Trophoblast cell (in vitro differentiated cells and primary cell): Measurements from ENCODE around the gene EBLN2.

Source experiments
- DNase-seq, 2 donors: peaks; one replicate each; pipeline ENCODE4 v3.0.0-alpha.2; 2016
- H2AFZ ChIP-seq: 2 replicates; pipeline ENCODE4 v1.6.1; 2013; ENCODE audit warnings: low read length, moderate library complexity, mild to moderate bottlenecking; ENCODE audit not compliant: insufficient read depth, poor library complexity
- H2AK5ac ChIP-seq: 2 replicates; pipeline ENCODE4 v1.6.1; 2013; ENCODE audit warnings: mild to moderate bottlenecking, low read length
- H2BK120ac ChIP-seq: 2 replicates; pipeline ENCODE4 v1.6.1; 2013; ENCODE audit warnings: low read length, mild to moderate bottlenecking, moderate library complexity; ENCODE audit not compliant: insufficient read depth, poor library complexity
- H2BK12ac ChIP-seq: 2 replicates; pipeline ENCODE4 v1.6.1; 2013; ENCODE audit warnings: mild to moderate bottlenecking, low read length, moderate library complexity
- H2BK5ac ChIP-seq: 2 replicates; pipeline ENCODE4 v1.6.1; 2013; ENCODE audit warnings: low read length, low read depth, moderate library complexity, mild to moderate bottlenecking; ENCODE audit not compliant: poor library complexity
- H3K14ac ChIP-seq: 2 replicates; pipeline ENCODE4 v1.6.1; 2013; ENCODE audit warnings: mild to moderate bottlenecking, low read length
- H3K18ac ChIP-seq: 2 replicates; pipeline ENCODE4 v1.6.1; 2013; ENCODE audit warnings: mild to moderate bottlenecking, low read length
- H3K23ac ChIP-seq: 2 replicates; pipeline ENCODE4 v1.6.1; 2013; ENCODE audit warnings: low read length
- H3K27ac ChIP-seq: 2 replicates; pipeline ENCODE4 v1.5.1; 2013; ENCODE audit warnings: low read depth, mild to moderate bottlenecking, inconsistent platforms, low read length, moderate library complexity
- H3K27me3 ChIP-seq: 2 replicates; pipeline ENCODE4 v1.6.1; 2013; ENCODE audit warnings: inconsistent platforms, mild to moderate bottlenecking, low read length, moderate library complexity; ENCODE audit not compliant: insufficient read depth
- H3K36me3 ChIP-seq, 2 experiments: 1 replicate in 1 of 2; 2 replicates in 1 of 2; pipeline ENCODE4 v1.6.1; 2013; ENCODE audit warnings: low read length in 2 of 2, mild to moderate bottlenecking in 2 of 2, moderate library complexity in 1 of 2; ENCODE audit not compliant: insufficient read depth in 2 of 2, control insufficient read depth in 1 of 2
- H3K4ac ChIP-seq: 2 replicates; pipeline ENCODE4 v1.6.1; 2013; ENCODE audit warnings: low read depth, mild to moderate bottlenecking, low read length, moderate library complexity
- H3K4me1 ChIP-seq, 2 experiments: 1 replicate in 1 of 2; 2 replicates in 1 of 2; pipeline ENCODE4 v1.6.1; 2013; ENCODE audit warnings: low read length in 2 of 2, mild to moderate bottlenecking in 2 of 2, moderate library complexity in 1 of 2; ENCODE audit not compliant: insufficient read depth in 2 of 2, control insufficient read depth in 1 of 2
- H3K4me2 ChIP-seq: 2 replicates; pipeline ENCODE4 v1.6.1; 2013; ENCODE audit warnings: inconsistent platforms, mild to moderate bottlenecking, low read length, moderate library complexity
- H3K4me3 ChIP-seq: 2 replicates; pipeline ENCODE4 v1.5.1; 2013; ENCODE audit warnings: mild to moderate bottlenecking, low read depth, low read length, inconsistent platforms
- H3K79me1 ChIP-seq: one replicate; pipeline ENCODE4 v1.6.1; 2013; ENCODE audit warnings: low read length
- H3K79me2 ChIP-seq: 2 replicates; pipeline ENCODE4 v1.6.1; 2013; ENCODE audit warnings: low read length, mild to moderate bottlenecking; ENCODE audit not compliant: control insufficient read depth, insufficient read depth, poor library complexity
- H3K9ac ChIP-seq: 2 replicates; pipeline ENCODE4 v1.6.1; 2013; ENCODE audit warnings: mild to moderate bottlenecking, low read length
- H3K9me3 ChIP-seq: 2 replicates; pipeline ENCODE4 v1.6.1; 2013; ENCODE audit warnings: low read depth, mild to moderate bottlenecking, control low read depth, inconsistent platforms, low read length; ENCODE audit not compliant: insufficient read depth
- H4K12ac ChIP-seq: 2 replicates; pipeline ENCODE4 v1.6.1; 2013; ENCODE audit warnings: low read depth, mild to moderate bottlenecking, low read length, moderate library complexity
- H4K8ac ChIP-seq: 2 replicates; pipeline ENCODE4 v1.6.1; 2013; ENCODE audit warnings: low read depth, mild to moderate bottlenecking, low read length, moderate library complexity
- H4K91ac ChIP-seq: one replicate; pipeline ENCODE4 v1.6.1; 2013; ENCODE audit warnings: low read depth, mild to moderate bottlenecking, low read length, moderate library complexity
- WGBS: extraction: QIAGEN DNeasy Blood & Tissue Kit; methylation state at CpG from one replicate; pipeline ENCODE4 v1.1.7; 2013; ENCODE audit warnings: missing lambda C conversion rate; ENCODE audit not compliant: insufficient read length, insufficient coverage; ENCODE audit errors: extremely low coverage; 5-methylcytosine and 5-hydroxymethylcytosine counted together

The EBLN2 gene

GRCh38 chr3:73096169-73096568 lies 34.7 kb downstream of the EBLN2 start:
- H2AK5ac ChIP-seq, result no peak overlapping the region
- no peak overlapping the region for H2BK120ac ChIP-seq
- H3K4me1 ChIP-seq, result peaks cover 5 to 11% of the 10 kb centered on the region in 2 experiments
- H4K12ac ChIP-seq, result no peak overlapping the region
- no peak overlapping the region for H3K9ac ChIP-seq
- H2BK5ac ChIP-seq, result no peak overlapping the region
- H3K36me3 ChIP-seq, result no peaks in the 10 kb centered on the region
- no peak overlapping the region for H4K8ac ChIP-seq
- H4K91ac ChIP-seq, result no peak overlapping the region
- no peaks in the 10 kb centered on the region for H3K27me3 ChIP-seq
- peaks cover 2% of the 10 kb centered on the region for H3K9me3 ChIP-seq
- no peak for DNase-seq
- no CpG with 5 or more reads among the region's 2 CpGs for WGBS
- H3K4ac ChIP-seq, result no peak overlapping the region
- H2BK12ac ChIP-seq, result no peak overlapping the region
- H3K14ac ChIP-seq, result no peak overlapping the region
- H2AFZ ChIP-seq, result no peak overlapping the region
- no peak overlapping the region for H3K27ac ChIP-seq
- H3K79me1 ChIP-seq, result peaks cover 3% of the 10 kb centered on the region
- no peak overlapping the region for H3K4me2 ChIP-seq
- H3K23ac ChIP-seq, result no peak overlapping the region
- no peak overlapping the region for H3K18ac ChIP-seq
- no peak overlapping the region for H3K4me3 ChIP-seq
- no peaks in the 10 kb centered on the region for H3K79me2 ChIP-seq

DNA sequence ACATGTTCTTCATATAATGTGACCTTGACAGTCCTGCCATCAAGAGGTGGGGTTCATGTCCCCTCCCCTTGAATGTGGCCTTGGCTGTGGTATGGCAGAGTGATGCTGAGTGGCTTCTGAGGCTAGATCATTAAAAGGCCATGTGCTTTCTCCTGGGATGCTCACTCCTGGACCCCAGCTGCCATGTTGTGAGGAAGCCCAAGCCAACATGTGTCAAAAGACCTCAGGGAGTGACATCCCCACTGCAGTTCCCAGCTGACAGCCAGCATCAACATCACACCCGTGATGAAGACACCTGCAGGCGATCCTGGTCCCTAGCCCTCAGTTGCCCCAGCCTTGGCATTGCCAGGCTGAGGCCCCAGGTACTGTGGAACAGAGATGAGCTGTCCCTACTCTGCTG lies 36.6 kb downstream of the EBLN2 start:
- Histone ChIP-seq H3K9me3 (peaks cover 2% of the 10 kb centered on the region), H2AK5ac (no peak overlapping the region), H4K8ac (no peak overlapping the region), H2AFZ (no peak overlapping the region), H3K9ac (no peak overlapping the region), H3K4me2 (no peak overlapping the region), H3K79me2 (no peaks in the 10 kb centered on the region), H3K79me1 (peaks cover 3% of the 10 kb centered on the region), H3K4me3 (no peak overlapping the region), H4K91ac (no peak overlapping the region), H3K18ac (no peak overlapping the region), H3K4ac (no peak overlapping the region), H4K12ac (no peak overlapping the region), H3K27ac (no peak overlapping the region), H2BK120ac (no peak overlapping the region), H3K36me3 (no peaks in the 10 kb centered on the region), H3K14ac (no peak overlapping the region), H3K23ac (peak overlapping the region; percentile 30), H2BK12ac (no peak overlapping the region), H3K27me3 (no peaks in the 10 kb centered on the region), H3K4me1 (peaks cover 5 to 11% of the 10 kb centered on the region in 2 experiments), H2BK5ac (no peak overlapping the region)
- no peak for DNase-seq
- no CpG with 5 or more reads among the region's 2 CpGs for WGBS

DNA sequence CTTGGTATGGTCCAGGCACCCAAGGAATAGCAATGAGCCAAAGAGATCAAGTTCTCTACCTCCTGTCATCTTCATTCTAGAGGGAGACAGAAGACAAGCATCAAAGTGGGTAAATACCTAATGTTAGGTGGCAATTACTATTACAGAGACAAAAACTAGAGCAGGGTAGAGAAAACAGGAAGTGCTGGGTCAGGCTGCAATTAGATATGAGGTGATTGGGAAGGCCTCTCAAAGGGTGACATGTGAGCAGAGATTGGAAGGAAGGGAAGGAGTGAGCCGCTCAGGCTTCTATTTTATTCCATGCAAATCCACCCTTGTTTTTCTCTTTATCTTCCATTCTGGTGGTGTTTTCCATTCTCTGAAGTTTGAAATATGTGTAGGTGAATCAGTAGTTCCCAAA lies 37.4 kb downstream of the EBLN2 start:
- no CpG with 5 or more reads among the region's 1 CpG for WGBS
- no peak overlapping the region for H2BK120ac ChIP-seq
- H3K4me2 ChIP-seq, result no peak overlapping the region
- H4K8ac ChIP-seq, result no peak overlapping the region
- H3K27me3 ChIP-seq, result no peaks in the 10 kb centered on the region
- H2BK12ac ChIP-seq, result no peak overlapping the region
- H3K9ac ChIP-seq, result no peak overlapping the region
- no peak overlapping the region for H3K4me3 ChIP-seq
- no peak overlapping the region for H3K18ac ChIP-seq
- no peak overlapping the region for H2BK5ac ChIP-seq
- no peak overlapping the region for H2AK5ac ChIP-seq
- H3K23ac ChIP-seq, result no peak overlapping the region
- no peak overlapping the region for H4K12ac ChIP-seq
- H3K14ac ChIP-seq, result no peak overlapping the region
- H3K9me3 ChIP-seq, result peaks cover 2% of the 10 kb centered on the region
- H3K79me1 ChIP-seq, result peaks cover 3% of the 10 kb centered on the region
- DNase-seq, result no peak
- no peak overlapping the region for H3K27ac ChIP-seq
- H3K4me1 ChIP-seq, result peaks cover 5 to 11% of the 10 kb centered on the region in 2 experiments
- H2AFZ ChIP-seq, result no peak overlapping the region
- no peak overlapping the region for H4K91ac ChIP-seq
- H3K36me3 ChIP-seq, result no peaks in the 10 kb centered on the region
- H3K4ac ChIP-seq, result no peak overlapping the region
- no peaks in the 10 kb centered on the region for H3K79me2 ChIP-seq

GRCh38 chr3:73100741-73101559 lies 39.5 kb downstream of the EBLN2 start:
- Histone ChIP-seq H3K4ac (no peak overlapping the region), H4K12ac (no peak overlapping the region), H3K27me3 (no peaks in the 10 kb centered on the region), H3K23ac (no peak overlapping the region), H2BK5ac (no peak overlapping the region), H3K9me3 (peaks cover 2% of the 10 kb centered on the region), H2BK120ac (no peak overlapping the region), H3K79me1 (no peaks in the 10 kb centered on the region), H3K14ac (no peak overlapping the region), H4K91ac (no peak overlapping the region), H2AFZ (no peak overlapping the region), H3K9ac (no peak overlapping the region), H2AK5ac (no peak overlapping the region), H3K4me2 (no peak overlapping the region), H3K18ac (no peak overlapping the region), H3K36me3 (no peaks in the 10 kb centered on the region), H3K79me2 (no peaks in the 10 kb centered on the region), H2BK12ac (no peak overlapping the region), H3K27ac (no peak overlapping the region), H4K8ac (no peak overlapping the region), H3K4me3 (no peak overlapping the region), H3K4me1 (no peaks in the 10 kb centered on the region)
- DNase-seq, result peak; percentile 75 to 95
- WGBS, result no CpG with 5 or more reads among the region's 9 CpGs
